ENCODE measurements around the gene PABPC1L. TPM values are rescaled to one million over a fixed set of nuclear protein-coding genes. Genes with fewer than 3 reads are reported as not detected.
A peak's percentile ranks its signal among the peaks of the same experiment; 100 is the strongest.

The PABPC1L gene
- total RNA-seq (2021; ENCODE audit: unreplicated experiment) (127 TPM), Bru-seq, nascent RNA (percentile 94 among the genes with signal in this experiment), BruChase-seq, experiment 1, labeled RNA remaining after a 6-hour chase (percentile 94 among the genes with signal in this experiment), BruChase-seq, experiment 2, labeled RNA remaining after a 2-hour chase (percentile 94 among the genes with signal in this experiment)
- 140 and 170 TPM in 2 replicates for polyA plus RNA-seq (2012)
- long read RNA-seq, transcript PABPC1L-207 (6 exons, 2,223 nt): major isoform, 9 of 44 reads
- long read RNA-seq, partial matches to known transcripts: 9 of 44 reads
- long read RNA-seq, other reads (novel, unspliced or antisense): 21 of 44 reads

DNA sequence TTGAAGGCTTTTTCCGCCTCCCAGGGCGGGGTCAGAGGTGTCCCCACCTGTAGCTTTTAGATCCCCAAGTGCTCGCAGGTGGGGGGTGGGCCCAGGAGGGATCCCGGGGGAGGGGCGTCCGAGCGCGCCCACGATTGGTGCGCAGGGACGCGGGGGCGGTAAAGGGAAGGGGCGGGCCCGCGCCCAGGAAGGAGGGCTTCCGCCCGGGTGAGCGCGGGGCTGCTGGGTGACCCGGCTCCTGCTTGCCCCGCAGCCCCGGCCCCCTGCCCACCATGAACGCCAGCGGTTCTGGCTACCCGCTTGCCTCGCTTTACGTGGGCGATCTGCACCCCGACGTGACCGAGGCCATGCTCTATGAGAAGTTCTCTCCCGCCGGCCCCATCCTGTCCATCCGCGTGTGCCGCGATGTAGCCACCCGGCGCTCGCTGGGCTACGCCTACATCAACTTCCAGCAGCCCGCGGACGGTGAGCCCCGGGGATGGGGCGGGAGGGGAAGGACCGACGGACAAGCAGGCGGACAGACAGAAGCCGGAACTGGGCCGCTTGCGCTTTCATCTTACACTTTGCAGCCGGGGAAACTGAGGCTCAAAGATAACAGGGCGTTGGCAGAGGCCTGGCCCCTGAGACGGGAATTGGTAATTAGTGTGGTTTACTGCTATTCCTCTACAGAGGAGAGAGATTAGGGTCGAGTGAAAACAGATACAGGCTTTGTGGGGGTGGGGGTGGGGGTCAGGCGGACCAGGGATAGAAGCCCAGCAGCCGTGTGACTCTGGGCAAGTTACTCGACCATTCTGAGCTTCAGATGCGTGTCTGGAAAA, at the start of gene PABPC1L:
Gene PABPC1L, plus strand, starts transcription at position 189 of the 818 bp plus-strand sequence. Its CDS starts 84 bp downstream, at position 273.
- ChIA-PET POLR2A (interaction anchor here (0.6 to 1.5 kb wide), 10 partner anchors 10 to 821 kb away, joined by 3 to 6 read pairs (median 4); partner anchors contain the start of gene YWHAB), CTCF (interaction anchor here (0.6 to 1.5 kb wide), 4 partner anchors 14 to 163 kb away, joined by 3 to 5 read pairs (median 3); no protein-coding TSS in a partner anchor), RAD21 (ENCODE audit: low non-redundant PET in 1 of 2, low total read pairs in 2 of 2, uncharacterized antibody in 2 of 2, unreplicated experiment in 2 of 2) (no interaction called here)
- Histone ChIP-seq H4K20me1 (ENCODE audit: insufficient read depth) (no peaks in the 10 kb centered on the region), H3K9me3 (ENCODE audit: control insufficient read depth in 1 of 2, insufficient read depth in 1 of 2, low read depth in 1 of 2, low read length in 2 of 2) (no peaks in the 10 kb centered on the region), H3K4me1 (ENCODE audit: control insufficient read depth in 1 of 2, insufficient read depth in 2 of 2, low read length in 2 of 2) (peaks cover 12 to 17% of the 10 kb centered on the region in 2 experiments; a peak in 3 of 4 replicates), H3K27me3 (ENCODE audit: insufficient read depth, low read length) (no peaks in the 10 kb centered on the region), H3K4me2 (ENCODE audit: low read length) (peak within 1 kb of the TSS; percentile 93), H3K79me2 (ENCODE audit: insufficient read depth, low read length) (peaks cover 21% of the 10 kb centered on the region), H3K9ac (ENCODE audit: low read length) (peak within 1 kb of the TSS; percentile 77), H2AFZ (ENCODE audit: low read depth, low read length, poor library complexity, severe bottlenecking) (no peak within 1 kb of the TSS), H3K4me3 (replicated peaks in 1 of 2; ENCODE audit: low read depth in 1 of 2, low read length in 2 of 2) (peak within 1 kb of the TSS; percentile 67 to 97), H3K36me3 (ENCODE audit: control insufficient read depth in 1 of 2, insufficient read depth in 2 of 2, low read length in 2 of 2) (peaks cover 42 to 44% of the 10 kb centered on the region in 2 experiments), H3K9me2 (ENCODE audit: insufficient read depth) (no peaks in the 10 kb centered on the region), H3K27ac (ENCODE audit: low read depth, low read length) (peak within 1 kb of the TSS; percentile 61)
- peak; percentile 91 for ATAC-seq
- intact Hi-C loops (cut with micrococcal nuclease): no loop called here
- no TSS peak for BruUV-seq (replicated peaks)
- DNase-seq (ENCODE audit: low read depth, low spot score): peak; percentile 49
- TF ChIP-seq SIN3A (IDR thresholded peaks at IDR 0.05; ENCODE audit: low read depth) (peak; percentile 78; the same call in 1 of the 2 replicates), POLR2AphosphoS5 (IDR thresholded peaks at IDR 0.05; ENCODE audit: low read depth, low read length) (peak; percentile 89), SP1 (IDR thresholded peaks at IDR 0.05; ENCODE audit: low read depth) (peak; percentile 37; the same call in 1 of the 2 replicates), FOSL1 (IDR thresholded peaks at IDR 0.05; ENCODE audit: low read depth) (no peak), ZFX (IDR thresholded peaks at IDR 0.05) (peak; percentile 44), TCF7L2 (IDR thresholded peaks at IDR 0.05; ENCODE audit: borderline replicate concordance, extremely low read depth, insufficient read depth, insufficient read length) (no peak), EGR1 (IDR thresholded peaks at IDR 0.05; ENCODE audit: low read depth) (peak; percentile 98)
- TF ChIP-seq, protein P1, sequence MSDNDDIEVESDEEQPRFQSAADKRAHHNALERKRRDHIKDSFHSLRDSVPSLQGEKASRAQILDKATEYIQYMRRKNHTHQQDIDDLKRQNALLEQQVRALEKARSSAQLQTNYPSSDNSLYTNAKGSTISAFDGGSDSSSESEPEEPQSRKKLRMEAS (IDR thresholded peaks at IDR 0.05): peak; percentile 58; the same call in 1 of the 2 replicates

Data from HCT116 (cell line).